ENCODE results near the gene OSCP1. TPM values are rescaled to one million over a fixed set of nuclear protein-coding genes. Genes with fewer than 3 reads are reported as not detected.

The OSCP1 gene
- total and polyA plus RNA-seq, 2 experiments from 2014 or later = 2.2 to 2.6 TPM

GRCh38 chr1:36453051-36453450 lies 2.8 kb upstream of the OSCP1 start:
- Histone ChIP-seq H3K9me2 (ENCODE audit: insufficient read depth) (no peaks in the 10 kb centered on the region), H3K4me2 (no peak overlapping the region), H3K27ac (ENCODE audit: low read depth) (no peak overlapping the region), H3K4me3 (no peak overlapping the region), H2AFZ (no peak overlapping the region), H3K4me1 (ENCODE audit: insufficient read depth) (no peaks in the 10 kb centered on the region; the same call in 1 of the 2 replicates), H3F3A (replicated peaks; ENCODE audit: low read depth) (no peaks in the 10 kb centered on the region), H3K36me3 (ENCODE audit: insufficient read depth) (peaks cover 16% of the 10 kb centered on the region; the same call in 1 of the 2 replicates), H4K20me1 (replicated peaks; ENCODE audit: insufficient read depth) (no peaks in the 10 kb centered on the region; the same call in none of the 2 replicates), H3K27me3 (ENCODE audit: insufficient read depth) (no peaks in the 10 kb centered on the region), H3K79me2 (replicated peaks; ENCODE audit: insufficient read depth) (no peaks in the 10 kb centered on the region)
- H3K4me3 Mint-ChIP-seq = no peak overlapping the region
- TF ChIP-seq STAT1 (IDR thresholded peaks at IDR 0.05; ENCODE audit: unreplicated experiment) (no peak), NANOG (IDR thresholded peaks at IDR 0.05; ENCODE audit: borderline replicate concordance) (no peak), ZNF462 (CRISPR knock-in tag; IDR thresholded peaks at IDR 0.05) (no peak), CREB1 (CRISPR knock-in tag; IDR thresholded peaks at IDR 0.05; ENCODE audit: low read depth) (no peak), POLR2AphosphoS5 (IDR thresholded peaks at IDR 0.05; ENCODE audit: low read depth) (no peak; the same call in 1 of the 2 replicates), EZH2 (IDR thresholded peaks at IDR 0.05; ENCODE audit: low read depth, unreplicated experiment) (no peak), JUNB (IDR thresholded peaks at IDR 0.05; ENCODE audit: unreplicated experiment) (no peak), ZNF114 (CRISPR knock-in tag; IDR thresholded peaks at IDR 0.05) (no peak), ZNF331 (CRISPR knock-in tag; IDR thresholded peaks at IDR 0.05; ENCODE audit: low read depth) (no peak), EZH2phosphoT487 (IDR thresholded peaks at IDR 0.05; ENCODE audit: unreplicated experiment) (no peak)
- TF ChIP-seq, protein P1, sequence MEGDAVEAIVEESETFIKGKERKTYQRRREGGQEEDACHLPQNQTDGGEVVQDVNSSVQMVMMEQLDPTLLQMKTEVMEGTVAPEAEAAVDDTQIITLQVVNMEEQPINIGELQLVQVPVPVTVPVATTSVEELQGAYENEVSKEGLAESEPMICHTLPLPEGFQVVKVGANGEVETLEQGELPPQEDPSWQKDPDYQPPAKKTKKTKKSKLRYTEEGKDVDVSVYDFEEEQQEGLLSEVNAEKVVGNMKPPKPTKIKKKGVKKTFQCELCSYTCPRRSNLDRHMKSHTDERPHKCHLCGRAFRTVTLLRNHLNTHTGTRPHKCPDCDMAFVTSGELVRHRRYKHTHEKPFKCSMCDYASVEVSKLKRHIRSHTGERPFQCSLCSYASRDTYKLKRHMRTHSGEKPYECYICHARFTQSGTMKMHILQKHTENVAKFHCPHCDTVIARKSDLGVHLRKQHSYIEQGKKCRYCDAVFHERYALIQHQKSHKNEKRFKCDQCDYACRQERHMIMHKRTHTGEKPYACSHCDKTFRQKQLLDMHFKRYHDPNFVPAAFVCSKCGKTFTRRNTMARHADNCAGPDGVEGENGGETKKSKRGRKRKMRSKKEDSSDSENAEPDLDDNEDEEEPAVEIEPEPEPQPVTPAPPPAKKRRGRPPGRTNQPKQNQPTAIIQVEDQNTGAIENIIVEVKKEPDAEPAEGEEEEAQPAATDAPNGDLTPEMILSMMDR (conservative IDR thresholded peaks at IDR 0.05; ENCODE audit: low read depth in 2 of 2) = no peak
- TF ChIP-seq, protein P2, sequence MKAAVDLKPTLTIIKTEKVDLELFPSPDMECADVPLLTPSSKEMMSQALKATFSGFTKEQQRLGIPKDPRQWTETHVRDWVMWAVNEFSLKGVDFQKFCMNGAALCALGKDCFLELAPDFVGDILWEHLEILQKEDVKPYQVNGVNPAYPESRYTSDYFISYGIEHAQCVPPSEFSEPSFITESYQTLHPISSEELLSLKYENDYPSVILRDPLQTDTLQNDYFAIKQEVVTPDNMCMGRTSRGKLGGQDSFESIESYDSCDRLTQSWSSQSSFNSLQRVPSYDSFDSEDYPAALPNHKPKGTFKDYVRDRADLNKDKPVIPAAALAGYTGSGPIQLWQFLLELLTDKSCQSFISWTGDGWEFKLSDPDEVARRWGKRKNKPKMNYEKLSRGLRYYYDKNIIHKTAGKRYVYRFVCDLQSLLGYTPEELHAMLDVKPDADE (IDR thresholded peaks at IDR 0.05) = no peak
- TF ChIP-seq, protein P3, sequence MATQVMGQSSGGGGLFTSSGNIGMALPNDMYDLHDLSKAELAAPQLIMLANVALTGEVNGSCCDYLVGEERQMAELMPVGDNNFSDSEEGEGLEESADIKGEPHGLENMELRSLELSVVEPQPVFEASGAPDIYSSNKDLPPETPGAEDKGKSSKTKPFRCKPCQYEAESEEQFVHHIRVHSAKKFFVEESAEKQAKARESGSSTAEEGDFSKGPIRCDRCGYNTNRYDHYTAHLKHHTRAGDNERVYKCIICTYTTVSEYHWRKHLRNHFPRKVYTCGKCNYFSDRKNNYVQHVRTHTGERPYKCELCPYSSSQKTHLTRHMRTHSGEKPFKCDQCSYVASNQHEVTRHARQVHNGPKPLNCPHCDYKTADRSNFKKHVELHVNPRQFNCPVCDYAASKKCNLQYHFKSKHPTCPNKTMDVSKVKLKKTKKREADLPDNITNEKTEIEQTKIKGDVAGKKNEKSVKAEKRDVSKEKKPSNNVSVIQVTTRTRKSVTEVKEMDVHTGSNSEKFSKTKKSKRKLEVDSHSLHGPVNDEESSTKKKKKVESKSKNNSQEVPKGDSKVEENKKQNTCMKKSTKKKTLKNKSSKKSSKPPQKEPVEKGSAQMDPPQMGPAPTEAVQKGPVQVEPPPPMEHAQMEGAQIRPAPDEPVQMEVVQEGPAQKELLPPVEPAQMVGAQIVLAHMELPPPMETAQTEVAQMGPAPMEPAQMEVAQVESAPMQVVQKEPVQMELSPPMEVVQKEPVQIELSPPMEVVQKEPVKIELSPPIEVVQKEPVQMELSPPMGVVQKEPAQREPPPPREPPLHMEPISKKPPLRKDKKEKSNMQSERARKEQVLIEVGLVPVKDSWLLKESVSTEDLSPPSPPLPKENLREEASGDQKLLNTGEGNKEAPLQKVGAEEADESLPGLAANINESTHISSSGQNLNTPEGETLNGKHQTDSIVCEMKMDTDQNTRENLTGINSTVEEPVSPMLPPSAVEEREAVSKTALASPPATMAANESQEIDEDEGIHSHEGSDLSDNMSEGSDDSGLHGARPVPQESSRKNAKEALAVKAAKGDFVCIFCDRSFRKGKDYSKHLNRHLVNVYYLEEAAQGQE (IDR thresholded peaks at IDR 0.05; ENCODE audit: unreplicated experiment) = no peak
- H3K27me3 Mint-ChIP-seq (ENCODE audit: insufficient read depth, low read depth, poor library complexity) = peaks cover 11% of the 10 kb centered on the region
- ATAC-seq = no peak
- DNase-seq (ENCODE audit: low spot score) = no peak
- no peak overlapping the region for H3K27ac Mint-ChIP-seq
- peaks cover 8% of the 10 kb centered on the region for H3K4me1 Mint-ChIP-seq
- peaks cover 31% of the 10 kb centered on the region for H3K36me3 Mint-ChIP-seq (ENCODE audit: low read depth)
- H3K9me3 Mint-ChIP-seq = no peaks in the 10 kb centered on the region
